ENCODE results near the gene OTOG. TPM values are rescaled to one million over a fixed set of nuclear protein-coding genes. Genes with fewer than 3 reads are reported as not detected.

The OTOG gene
- total and polyA plus RNA-seq, 2 of the 8 experiments (the other 6 are each of a cell fraction or from before 2014, with no cell fraction given): 0.41 to 1.5 TPM

GRCh38 chr11:17613983-17614382 is 66.9 kb downstream of the OTOG start:
- Histone ChIP-seq H4K91ac (replicated peaks; ENCODE audit: insufficient read length, low read length) (no peak overlapping the region), H4K20me1 (replicated peaks in 1 of 2; ENCODE audit: control insufficient read depth in 1 of 2, insufficient read depth in 2 of 2, low read length in 2 of 2) (no peaks in the 10 kb centered on the region), H3K27ac (ENCODE audit: low read depth, low read length) (no peak overlapping the region), H3K23me2 (ENCODE audit: low read depth, low read length) (no peaks in the 10 kb centered on the region), H3K14ac (ENCODE audit: insufficient read length) (no peak overlapping the region), H3K4me3 (ENCODE audit: extremely low read depth in 1 of 4, insufficient read depth in 2 of 4, low read depth in 3 of 4, low read length in 4 of 4) (no peak overlapping the region), H2AK5ac (ENCODE audit: low read depth, low read length) (no peak overlapping the region), H2BK12ac (ENCODE audit: low read depth, low read length) (no peak overlapping the region), H4K5ac (ENCODE audit: insufficient read length, low read depth, low read length) (no peak overlapping the region), H3K9ac (replicated peaks in 1 of 4; ENCODE audit: extremely low read depth in 1 of 4, low read depth in 3 of 4, low read length in 3 of 4) (no peak overlapping the region), H3K9me3 (ENCODE audit: insufficient read depth in 2 of 2, low read depth in 1 of 2, low read length in 1 of 2) (no peaks in the 10 kb centered on the region; a peak in 1 of 4 replicates), H3K79me2 (ENCODE audit: control insufficient read depth in 1 of 2, insufficient read depth in 2 of 2, low read length in 2 of 2) (no peaks in the 10 kb centered on the region), H4K8ac (ENCODE audit: extremely low read depth, insufficient read depth, low read length) (no peak overlapping the region), H3K36me3 (ENCODE audit: control insufficient read depth in 2 of 4, insufficient read depth in 4 of 4, low read length in 3 of 4) (no peaks in the 10 kb centered on the region), H3K4me2 (ENCODE audit: insufficient read depth in 1 of 2, low read depth in 2 of 2, low read length in 2 of 2) (no peak overlapping the region), H3K56ac (replicated peaks; ENCODE audit: insufficient read length, low read depth, low read length) (no peak overlapping the region), H2BK5ac (ENCODE audit: low read depth, low read length) (no peak overlapping the region), H3K23ac (ENCODE audit: insufficient read length) (no peak overlapping the region), H3K79me1 (ENCODE audit: low read depth, low read length) (no peaks in the 10 kb centered on the region), H2BK15ac (ENCODE audit: low read length) (no peak overlapping the region), H3K4ac (replicated peaks; ENCODE audit: insufficient read length, low read depth, low read length) (no peak overlapping the region), H3K18ac (ENCODE audit: extremely low read depth, low read length) (no peak overlapping the region), H3K27me3 (replicated peaks in 1 of 4; ENCODE audit: control insufficient read depth in 3 of 4, extremely low read depth in 1 of 4, insufficient read depth in 3 of 4, low read length in 3 of 4) (0 out of 7 replicates have a peak, but pooled peaks cover 0 to 2% (median 0%) of the 10 kb centered on the region in 4 experiments), H3K4me1 (replicated peaks in 1 of 4; ENCODE audit: control insufficient read depth in 3 of 4, insufficient read depth in 4 of 4, low read length in 3 of 4) (no peaks in the 10 kb centered on the region), H2BK20ac (ENCODE audit: low read length) (no peak overlapping the region), H2BK120ac (replicated peaks; ENCODE audit: low read depth, low read length) (no peak overlapping the region), H2AFZ (ENCODE audit: low read length) (no peak overlapping the region)
- CTCF ChIA-PET (ENCODE audit: partially characterized antibody): no interaction called here
- POLR2A ChIA-PET (ENCODE audit: partially characterized antibody): no interaction called here
- TF ChIP-seq GTF2F1 (IDR thresholded peaks at IDR 0.05; ENCODE audit: borderline replicate concordance, low read depth, low read length): no peak
- TF ChIP-seq CBX5 (IDR thresholded peaks at IDR 0.05; ENCODE audit: low read depth, low read length): no peak
- TF ChIP-seq SIN3A (conservative IDR thresholded peaks at IDR 0.05 in 1 of 2, IDR thresholded peaks at IDR 0.05 in 1 of 2; ENCODE audit: low read depth in 1 of 2, low read length in 2 of 2): no peak
- TF ChIP-seq RNF2 (IDR thresholded peaks at IDR 0.05; ENCODE audit: borderline replicate concordance, low read depth, low read length, missing control alignments, poor library complexity, severe bottlenecking): no peak
- TF ChIP-seq FOSL1 (IDR thresholded peaks at IDR 0.05; ENCODE audit: insufficient read depth, low read depth, low read length): no peak
- TF ChIP-seq RFX5 (IDR thresholded peaks at IDR 0.05; ENCODE audit: borderline replicate concordance, low read depth, low read length): no peak
- TF ChIP-seq, protein P1, sequence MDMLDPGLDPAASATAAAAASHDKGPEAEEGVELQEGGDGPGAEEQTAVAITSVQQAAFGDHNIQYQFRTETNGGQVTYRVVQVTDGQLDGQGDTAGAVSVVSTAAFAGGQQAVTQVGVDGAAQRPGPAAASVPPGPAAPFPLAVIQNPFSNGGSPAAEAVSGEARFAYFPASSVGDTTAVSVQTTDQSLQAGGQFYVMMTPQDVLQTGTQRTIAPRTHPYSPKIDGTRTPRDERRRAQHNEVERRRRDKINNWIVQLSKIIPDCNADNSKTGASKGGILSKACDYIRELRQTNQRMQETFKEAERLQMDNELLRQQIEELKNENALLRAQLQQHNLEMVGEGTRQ (IDR thresholded peaks at IDR 0.05; ENCODE audit: low read length): no peak
- no peak for TF ChIP-seq RBBP5 (IDR thresholded peaks at IDR 0.05; ENCODE audit: borderline replicate concordance, low read depth, low read length)
- FAIRE-seq: no peak
- 92% methylated on average over 5 of the region's 5 CpGs; no CpG with 5 or more reads in 1 of the 2 experiments for WGBS, 2 experiments (ENCODE audit: extremely low coverage in 1 of 2, insufficient coverage in 1 of 2, insufficient read length in 1 of 2, insufficient replicate concordance in 2 of 2, low coverage in 1 of 2, low lambda C conversion rate in 2 of 2, missing lambda C conversion rate in 1 of 2)
- no peak for DNase-seq (ENCODE audit: low read depth in 1 of 2, low spot score in 2 of 2)
